ENCODE data around the gene BMAL1.

GRCh38 chr11:13349581-13349980, 72.0 kb downstream of the BMAL1 start:
- no peak for TF ChIP-seq CTCF (conservative IDR thresholded peaks at IDR 0.05; ENCODE audit: low read depth, low read length)
- no peak for TF ChIP-seq ELK1 (IDR thresholded peaks at IDR 0.05; ENCODE audit: borderline replicate concordance, low read depth, low read length)
- no peak for TF ChIP-seq POLR2A (IDR thresholded peaks at IDR 0.05; ENCODE audit: low read depth, low read length)
- TF ChIP-seq BHLHE40 (IDR thresholded peaks at IDR 0.05; ENCODE audit: low read depth, low read length), result no peak
- TF ChIP-seq RAD21 (IDR thresholded peaks at IDR 0.05; ENCODE audit: low read length), result no peak
- no peak for TF ChIP-seq RCOR1 (IDR thresholded peaks at IDR 0.05; ENCODE audit: insufficient replicate concordance, low read length)
- no peak for TF ChIP-seq MXI1 (IDR thresholded peaks at IDR 0.05; ENCODE audit: borderline replicate concordance, low read depth, low read length)
- no peak for TF ChIP-seq FOS (IDR thresholded peaks at IDR 0.05; ENCODE audit: low read depth, low read length)
- TF ChIP-seq CHD1 (IDR thresholded peaks at IDR 0.05; ENCODE audit: low read depth, low read length), result no peak

Data from IMR-90 (cell line).